Measurements from ENCODE around the gene TMEM63C.
A peak's percentile ranks its signal among the peaks of the same experiment; 100 is the strongest.
"Not testable (repeated sequence)": the region's sequence is repeated elsewhere in the genome, so short reads cannot be mapped to it uniquely, and the experiment has no call there.

Gene TMEM63C

DNA sequence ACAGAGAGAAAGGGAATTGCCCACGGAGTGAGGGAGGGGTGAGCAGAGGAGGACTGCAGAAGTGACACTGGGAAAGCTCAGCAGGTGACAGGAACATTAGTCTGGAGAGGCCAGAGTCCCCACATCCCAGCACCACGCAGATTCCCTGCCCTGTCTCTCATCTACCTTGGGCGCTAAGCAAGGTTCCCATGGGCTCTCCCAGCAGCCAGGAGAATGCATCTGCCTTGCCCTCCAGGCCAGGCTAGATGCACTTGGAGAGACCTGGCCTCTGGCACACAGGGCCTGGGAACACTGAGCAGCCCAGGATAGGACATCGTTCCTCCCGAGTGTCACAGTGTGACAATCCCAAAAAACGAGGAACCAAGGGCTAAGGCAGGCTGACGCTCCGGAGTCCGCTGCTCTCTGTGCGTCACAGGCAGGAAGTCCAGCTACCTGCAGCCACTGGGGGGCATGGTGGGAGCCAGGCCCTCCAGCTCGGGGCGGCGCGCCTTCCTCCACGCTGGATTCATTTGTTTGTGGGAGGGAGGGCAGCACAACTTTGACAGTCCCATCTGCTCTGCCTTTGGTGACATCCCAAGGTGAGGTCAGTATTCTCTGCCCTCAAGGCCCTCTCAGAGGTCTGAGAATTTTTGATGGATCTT is 94.8 kb downstream of the TMEM63C start:
- no peak for DNase-seq (ENCODE audit: low spot score)

GRCh38 chr14:77276959-77277358 is 95.4 kb downstream of the TMEM63C start:
- DNase-seq (ENCODE audit: low spot score): no peak

DNA sequence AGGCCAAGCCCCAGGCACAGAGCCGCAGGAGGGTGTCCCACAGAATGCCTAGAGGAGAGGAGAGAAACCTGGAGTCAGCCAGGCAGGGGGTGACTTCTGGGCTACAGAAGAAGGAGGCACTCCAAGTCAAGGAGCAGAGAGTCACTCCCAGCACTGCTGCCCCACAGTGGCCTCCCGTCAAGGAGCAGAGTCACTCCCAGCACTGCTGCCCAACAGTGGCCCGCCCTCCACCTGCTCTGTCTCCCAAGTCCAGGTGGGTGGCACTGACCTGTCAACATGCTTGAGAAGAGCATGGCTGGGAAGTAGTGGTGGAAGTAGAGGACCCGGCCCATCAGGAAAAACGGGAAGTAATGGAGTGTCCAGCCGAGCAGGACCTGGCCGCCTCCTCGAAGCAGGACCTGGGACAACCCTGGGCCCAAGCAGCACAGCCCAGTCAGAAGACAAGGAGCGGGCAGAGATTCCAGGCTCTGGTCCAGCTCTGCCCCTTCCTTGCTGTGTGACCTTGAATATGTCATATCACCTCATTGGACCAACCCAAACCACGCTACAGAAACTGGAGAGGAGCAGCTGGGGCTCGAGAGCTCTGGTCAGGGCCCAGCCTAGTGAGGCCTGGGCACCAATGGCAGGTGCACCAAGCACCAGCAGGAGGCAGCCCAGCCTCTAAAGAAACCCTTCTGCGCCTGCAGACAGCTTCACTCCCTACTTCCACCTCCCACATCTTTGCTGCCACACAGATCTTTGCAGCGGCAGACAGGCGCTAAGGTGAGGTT is 97.0 kb downstream of the TMEM63C start:
- no peak for DNase-seq (ENCODE audit: low spot score)

- no peak for DNase-seq (ENCODE audit: low spot score)
Observed at GRCh38 chr14:77279719-77280118, 98.1 kb downstream of the TMEM63C start.

- DNase-seq (ENCODE audit: low spot score): not testable (repeated sequence)
Observed at GRCh38 chr14:77280921-77281320, 99.3 kb downstream of the TMEM63C start.

DNA sequence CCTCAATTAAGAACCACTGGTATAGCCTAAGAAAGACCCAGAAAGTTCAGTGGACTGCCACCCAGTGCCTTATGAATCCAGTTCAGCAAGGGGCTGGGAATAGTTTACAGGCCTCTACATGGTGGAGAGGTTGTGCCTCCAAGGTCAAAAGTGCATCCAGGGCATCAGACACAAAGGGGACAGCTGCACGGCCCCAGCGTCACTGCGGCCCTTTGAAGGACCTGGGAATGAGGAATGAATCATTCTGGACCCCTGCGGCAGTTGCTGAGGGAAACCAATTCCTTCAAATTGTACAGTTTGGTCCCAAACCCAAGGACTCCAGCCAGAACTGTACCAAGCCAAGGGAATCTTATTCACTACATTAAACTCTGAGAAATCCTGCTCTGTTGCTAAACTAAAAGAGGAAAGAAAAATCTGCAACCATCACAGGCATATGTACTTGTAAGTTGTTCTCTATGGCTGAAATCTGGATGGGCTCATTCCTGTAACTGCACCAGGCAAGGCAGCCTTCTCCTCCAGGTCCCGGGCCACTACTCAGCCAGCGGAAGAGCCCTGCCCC is 100.3 kb downstream of the TMEM63C start:
- DNase-seq (ENCODE audit: low spot score): no peak

DNA sequence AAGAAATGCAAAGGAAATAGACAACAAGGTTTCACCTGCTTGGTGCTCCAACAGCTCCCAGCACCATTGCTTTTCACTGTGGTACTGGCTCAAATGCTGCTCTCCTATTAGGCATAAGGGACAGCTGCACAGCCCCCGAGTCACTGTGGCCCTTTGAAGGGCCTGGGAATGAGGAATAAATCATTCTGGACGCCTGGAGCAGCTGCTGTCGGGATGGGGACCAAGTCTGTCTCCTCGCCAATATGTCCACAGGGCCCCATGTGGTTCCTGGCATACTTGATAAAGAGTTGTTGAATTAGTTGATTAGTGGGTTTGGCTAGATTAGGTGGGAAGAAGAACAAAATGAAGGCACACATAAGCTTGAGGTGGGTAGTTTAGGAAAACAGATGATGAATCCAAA is 102.5 kb downstream of the TMEM63C start:
- no peak for DNase-seq (ENCODE audit: low spot score)

DNA sequence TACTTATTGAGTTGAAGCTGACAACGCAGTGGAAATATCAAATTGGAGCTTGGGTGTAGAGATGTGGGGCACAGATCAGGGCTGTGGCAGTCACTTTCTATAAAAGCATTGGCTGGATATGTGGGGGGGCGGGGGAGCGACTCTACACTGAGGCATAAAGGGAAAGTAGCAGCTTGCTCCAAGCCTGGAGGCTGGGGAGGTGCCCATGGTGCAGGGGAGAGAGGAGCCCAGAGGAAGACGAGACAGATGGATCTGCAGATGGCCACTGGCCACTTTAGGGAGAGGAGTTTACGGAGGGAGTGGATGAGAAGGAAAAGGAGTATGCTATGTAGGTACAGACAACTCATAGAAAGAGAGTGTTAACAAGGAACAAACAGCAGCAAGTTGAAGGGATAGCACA is 102.9 kb downstream of the TMEM63C start:
- no peak for DNase-seq (ENCODE audit: low spot score)

DNA sequence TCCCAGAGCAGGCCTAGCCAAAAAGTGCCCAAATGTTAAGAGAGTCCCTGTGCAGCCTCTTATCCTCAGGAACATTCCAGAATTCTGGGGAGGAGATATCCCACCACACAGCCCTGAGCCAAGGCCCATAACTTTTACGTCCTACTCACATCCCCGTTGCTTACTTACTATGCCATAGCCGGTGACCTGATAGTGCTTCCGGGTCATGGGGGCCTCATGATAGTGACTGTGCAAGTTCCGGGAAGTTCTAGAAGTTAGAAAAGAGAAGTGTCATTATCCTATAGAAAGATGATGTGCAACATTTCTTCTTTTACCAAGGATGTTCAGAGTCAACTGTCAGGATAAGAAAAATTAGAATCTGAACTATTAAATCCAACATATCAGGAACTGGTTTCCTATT is 105.0 kb downstream of the TMEM63C start:
- DNase-seq (ENCODE audit: low spot score): no peak

DNA sequence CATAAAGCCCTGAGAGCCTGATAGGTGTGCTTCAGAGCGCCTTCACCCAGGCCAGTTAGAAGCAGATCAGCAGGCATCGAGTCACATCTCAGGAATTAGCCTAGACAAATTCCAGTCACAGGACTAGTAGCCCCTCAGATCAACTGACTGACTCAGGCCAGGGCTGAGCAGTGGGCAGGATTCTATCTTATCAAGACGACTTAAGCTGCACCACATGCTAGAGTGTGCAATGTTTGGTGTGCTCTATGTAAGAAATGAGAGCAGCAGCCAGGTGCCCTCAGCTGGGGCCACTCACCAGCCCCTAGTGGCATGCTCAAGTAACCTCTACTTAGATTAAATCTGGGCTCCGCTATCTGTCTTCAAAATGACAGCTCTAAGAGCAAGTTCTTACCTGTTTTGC is 109.1 kb downstream of the TMEM63C start:
- no peak for DNase-seq (ENCODE audit: low spot score)

GRCh38 chr14:77296155-77296554 is 114.6 kb downstream of the TMEM63C start:
- DNase-seq (ENCODE audit: low spot score): no peak

DNA sequence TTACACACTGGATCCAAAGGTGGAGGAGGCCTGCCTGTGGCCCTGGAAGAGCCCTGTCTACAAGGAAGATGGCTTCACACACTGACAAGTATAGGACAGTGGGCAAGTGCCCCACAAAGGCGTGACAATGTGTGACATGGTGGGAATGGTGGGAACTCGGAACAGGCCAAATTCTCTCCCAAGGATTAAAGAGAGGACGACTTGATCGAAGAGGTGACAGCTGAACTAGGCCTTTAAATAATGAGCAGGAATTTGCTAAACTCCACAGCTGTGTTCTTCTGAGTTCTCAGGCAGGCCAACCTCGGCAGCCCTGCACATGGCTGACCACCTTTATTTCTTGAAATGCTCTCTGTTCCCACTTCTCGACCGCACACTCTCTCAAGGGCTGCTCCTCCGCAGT is 115.3 kb downstream of the TMEM63C start:
- DNase-seq (ENCODE audit: low spot score): no peak

DNA sequence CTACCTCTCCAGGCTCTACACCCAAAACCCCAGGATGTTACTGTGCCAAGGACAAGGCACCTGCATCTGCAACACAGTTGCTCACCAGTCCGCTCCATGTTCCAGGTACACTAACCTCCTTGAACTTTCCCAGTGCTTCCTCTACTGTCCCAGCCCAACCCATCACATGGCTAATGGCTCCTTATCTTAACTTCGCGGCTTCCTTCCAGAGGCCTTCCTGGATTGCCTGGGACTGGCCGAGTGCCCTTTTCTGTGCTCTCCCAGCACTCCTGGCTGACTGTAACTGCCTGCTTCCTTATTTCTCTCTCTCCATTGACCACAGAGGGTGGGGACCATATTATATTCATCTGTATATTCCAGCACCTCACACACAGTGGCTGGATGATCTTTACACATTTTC is 118.2 kb downstream of the TMEM63C start:
- DNase-seq (ENCODE audit: low spot score): no peak

GRCh38 chr14:77301103-77301502 is 119.5 kb downstream of the TMEM63C start:
- DNase-seq (ENCODE audit: low spot score): peak; percentile 69

DNA sequence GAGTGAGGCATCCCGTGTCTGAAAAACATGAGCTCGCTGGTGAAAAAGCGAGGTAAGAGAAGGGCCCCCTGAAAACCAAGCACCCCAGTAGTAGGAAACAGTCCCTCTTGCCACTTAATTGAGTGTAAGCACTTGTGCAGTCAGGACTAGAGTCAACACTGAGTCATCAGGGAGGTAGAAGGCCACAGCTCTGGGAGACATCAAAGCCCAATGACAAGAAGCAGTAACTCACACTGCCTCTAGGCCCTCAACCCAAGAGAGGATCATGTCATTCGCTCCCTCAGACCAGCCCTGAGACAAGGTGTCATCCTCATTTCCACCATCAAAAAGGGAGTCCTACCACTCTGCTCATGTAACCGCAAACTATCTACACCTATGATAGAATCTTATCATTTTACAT is 121.3 kb downstream of the TMEM63C start:
- DNase-seq (ENCODE audit: low spot score): peak; percentile 92

DNA sequence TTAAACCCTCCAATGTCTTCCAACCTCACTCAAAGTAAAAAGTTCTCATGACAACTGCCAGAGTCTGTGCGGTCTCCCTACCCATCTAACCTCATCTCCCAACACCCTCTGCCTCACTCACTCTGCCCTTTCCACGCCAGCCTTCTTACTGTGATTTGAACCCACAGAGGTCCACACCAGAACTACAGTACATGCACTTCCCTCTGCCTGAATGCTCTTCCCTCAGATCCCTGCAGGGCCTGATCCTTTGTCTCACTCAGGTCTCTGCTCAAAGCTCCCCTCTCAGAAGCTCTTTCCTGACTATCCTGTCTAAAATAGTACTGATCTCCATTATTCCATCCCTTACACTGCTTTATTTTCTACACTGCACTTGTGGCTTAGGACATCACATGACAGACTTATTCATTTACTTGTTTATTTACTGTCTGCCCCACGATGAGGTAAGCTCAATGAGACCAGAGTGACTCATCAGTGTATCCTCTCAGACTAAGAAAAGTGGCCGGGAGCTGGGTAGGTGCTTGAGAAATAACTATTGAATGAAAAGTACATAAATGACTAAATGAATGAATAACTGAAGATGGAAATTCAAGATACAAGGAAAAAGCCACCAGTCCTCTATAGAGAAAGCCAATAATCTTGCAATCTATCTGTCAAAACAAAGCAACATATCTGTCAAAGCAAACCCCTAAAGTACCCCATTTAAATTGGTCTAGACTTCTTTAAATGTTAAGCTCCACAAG is 122.0 kb downstream of the TMEM63C start:
- DNase-seq (ENCODE audit: low spot score): peak; percentile 90

GRCh38 chr14:77305696-77306095 is 124.1 kb downstream of the TMEM63C start:
- DNase-seq (ENCODE audit: low spot score): no peak

GRCh38 chr14:77306416-77306815 is 124.8 kb downstream of the TMEM63C start:
- DNase-seq (ENCODE audit: low spot score): no peak

- DNase-seq (ENCODE audit: low spot score): peak; percentile 14
Observed at GRCh38 chr14:77306851-77307496, 125.4 kb downstream of the TMEM63C start.
